ENCODE data around the gene C4orf17. TPM values are rescaled to one million over a fixed set of nuclear protein-coding genes. Genes with fewer than 3 reads are reported as not detected.

C4orf17 gene
- not detected in 2 replicates for total RNA-seq

GRCh38 chr4:99510721-99511120 is at the start of gene C4orf17:
Gene C4orf17, plus strand, starts transcription at chr4:99511021. Its CDS starts 2,061 bp downstream, at chr4:99513082.

GRCh38 chr4:99563310-99564186 is 52.7 kb downstream of the C4orf17 start, which contains the start of gene TRMT10A:
Gene TRMT10A, minus strand, starts transcription at chr4:99564039. Its CDS starts 4,701 bp downstream, at chr4:99559338.

DNA sequence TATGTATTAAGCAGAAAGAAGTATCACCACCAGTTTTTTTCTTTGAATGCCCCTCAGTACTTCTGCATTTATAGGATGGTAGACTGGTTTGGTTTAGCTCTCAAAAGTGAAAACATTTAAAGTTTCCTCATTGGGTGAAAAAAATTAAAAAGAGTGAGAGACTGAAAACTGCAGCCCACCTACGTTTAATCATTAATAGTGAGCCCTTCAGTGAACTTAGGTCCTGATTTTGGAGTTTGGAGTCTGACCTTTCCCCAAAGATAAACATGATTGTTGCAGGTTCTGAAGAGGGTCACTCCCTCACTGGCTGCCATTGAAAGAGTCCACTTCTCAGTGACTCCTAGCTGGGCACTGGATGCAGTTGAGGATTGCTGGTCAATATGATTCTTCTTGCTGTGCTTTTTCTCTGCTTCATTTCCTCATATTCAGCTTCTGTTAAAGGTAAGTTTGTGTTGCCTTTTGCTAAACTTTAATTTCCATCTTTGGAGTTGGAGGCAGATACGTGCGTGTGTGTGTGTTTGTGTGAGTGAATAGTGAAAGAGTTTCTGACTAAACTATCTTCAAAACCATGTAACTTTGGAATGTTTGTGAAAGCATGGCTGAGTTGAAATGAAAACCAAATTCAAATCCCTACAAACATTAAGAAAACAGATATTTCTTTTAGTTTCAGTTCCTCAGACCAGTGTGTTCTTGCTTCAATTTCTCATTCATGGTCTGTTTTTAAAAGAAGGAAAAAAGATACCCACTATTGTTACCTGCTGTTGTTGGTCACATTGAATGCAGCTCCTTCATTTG is 63.9 kb downstream of the C4orf17 start, which contains the start of gene MTTP:
Gene MTTP, plus strand, starts transcription at position 295 of the 795 bp plus-strand sequence. Its CDS starts 86 bp downstream, at position 381.

Other genes starting within 250 kb of the C4orf17 start
- not detected in 2 replicates for gene ADH1A, start 220.0 kb upstream of the C4orf17 start, total RNA-seq
- 81.4 and 83.2 TPM in 2 replicates for gene ADH1B, start 189.6 kb upstream of the C4orf17 start, total RNA-seq
- gene ADH1C, start 158.3 kb upstream of the C4orf17 start, total RNA-seq = 0.57 and 1.5 TPM in 2 replicates
- gene ADH7, start 75.7 kb upstream of the C4orf17 start, total RNA-seq = not detected in 2 replicates
- 5.5 and 7.4 TPM in 2 replicates for gene TRMT10A, start 53.0 kb downstream of the C4orf17 start, total RNA-seq
- gene MTTP, start 63.8 kb downstream of the C4orf17 start, total RNA-seq = under 0.01 and 0.09 TPM in 2 replicates
- under 0.01 TPM in 1 of 2 replicates, not detected in the other for gene C4orf54, start 146.8 kb downstream of the C4orf17 start, total RNA-seq

Data from smooth muscle cell of bladder (primary cell).